C4-2B (cell line): ENCODE results near the gene IGF2BP1.

Experiments
- CTCF ChIP-seq: fragments of 450-650 bp; conservative IDR thresholded peaks from 2 replicates; pipeline ENCODE4 v1.5.1; 2017; ENCODE audit warnings: mild to moderate bottlenecking
- ZFX ChIP-seq: fragments of 450-650 bp; IDR thresholded peaks from 2 replicates; pipeline ENCODE4 v1.6.1; 2017

DNA sequence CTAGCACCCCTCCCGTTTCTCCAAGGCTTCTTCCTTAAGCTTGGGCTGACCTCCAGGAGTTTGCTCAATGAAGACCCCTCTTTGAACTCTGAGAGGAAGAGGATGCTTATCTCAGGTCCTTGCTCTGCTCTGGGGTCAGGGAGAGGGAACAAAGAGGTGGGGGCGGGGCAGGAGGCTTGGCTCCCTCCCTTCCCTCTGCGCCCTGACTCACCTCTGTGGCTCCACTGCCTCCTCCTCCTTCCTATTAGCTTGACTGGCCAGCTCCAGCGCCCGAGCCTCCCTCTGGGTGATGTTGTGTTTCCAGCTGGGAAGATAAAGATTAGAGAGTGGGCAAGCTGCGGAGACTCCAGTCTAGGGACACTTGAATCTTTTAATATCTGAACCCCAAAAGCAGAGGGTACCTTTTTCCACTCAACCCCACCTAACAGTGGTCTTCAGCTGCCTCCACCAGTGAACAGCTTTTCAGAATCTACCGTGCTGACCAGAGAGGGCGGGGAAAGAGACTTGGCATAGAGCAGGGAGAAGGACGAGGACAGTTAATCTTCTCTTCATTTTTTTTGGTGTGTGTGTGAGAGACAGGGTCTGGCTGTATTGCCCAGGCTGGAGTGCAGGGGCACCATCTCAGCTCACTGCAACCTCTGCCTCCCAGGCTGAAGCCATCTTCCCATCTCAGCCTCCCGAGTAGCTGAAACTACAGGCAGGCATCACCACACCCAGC lies 35.5 kb upstream of the IGF2BP1 start:
- TF ChIP-seq CTCF, result no peak
- TF ChIP-seq ZFX, result no peak
